Measurements from ENCODE around the gene KIF3B.
"Not testable (repeated sequence)": the region's sequence is repeated elsewhere in the genome, so short reads cannot be mapped to it uniquely, and the experiment has no call there.

KIF3B gene

DNA sequence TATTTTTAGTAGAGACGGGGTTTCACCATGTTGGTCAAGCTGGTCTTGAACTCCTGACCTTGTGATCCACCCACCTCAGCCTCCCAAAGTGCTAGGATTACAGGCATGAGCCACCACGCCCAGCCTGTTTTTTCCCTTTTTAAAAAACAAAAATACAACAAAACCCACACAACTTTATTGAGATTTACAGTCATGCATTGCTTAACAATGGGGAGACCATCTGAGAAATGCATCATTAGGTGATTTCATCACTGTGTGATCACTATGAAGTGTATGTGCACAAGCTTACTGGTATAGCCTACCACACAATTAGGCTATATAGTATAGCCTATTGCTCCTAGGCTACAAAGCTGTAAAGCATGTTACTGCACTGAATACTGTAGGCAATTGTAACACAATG, 63.6 kb downstream of the KIF3B start:
- H3K9ac ChIP-seq (ENCODE audit: low read length); H3K4me3 ChIP-seq (ENCODE audit: low read length); H3K9me3 ChIP-seq (ENCODE audit: control insufficient read depth, low read length); H3K27me3 ChIP-seq (ENCODE audit: control insufficient read depth, insufficient read depth, low read length); H3K36me3 ChIP-seq (ENCODE audit: control insufficient read depth, insufficient read depth, low read length): not testable (repeated sequence)
- H3K4me1 ChIP-seq (ENCODE audit: control insufficient read depth, insufficient read depth, low read length), result peaks cover 20% of the 10 kb centered on the region

DNA sequence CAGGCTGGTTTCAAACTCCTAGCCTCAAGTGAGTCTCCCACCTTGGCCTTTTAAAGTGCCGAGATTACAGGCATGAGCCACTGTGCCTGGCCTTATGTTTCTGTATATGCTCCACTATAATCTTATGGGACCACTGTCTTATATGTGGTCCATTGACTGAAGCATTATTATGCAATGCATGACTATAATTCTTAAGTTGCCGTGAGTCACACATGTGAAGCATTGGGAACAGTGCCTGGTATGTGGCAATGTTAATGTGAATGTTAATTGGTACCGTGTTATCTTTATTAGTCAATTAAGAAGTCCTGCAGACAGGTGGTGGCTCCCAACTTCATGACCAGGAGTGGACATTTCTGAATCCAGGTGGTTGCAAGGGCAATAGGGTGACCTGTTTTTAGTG, 66.0 kb downstream of the KIF3B start:
- Histone ChIP-seq H3K4me3 (ENCODE audit: low read length) (no peak overlapping the region), H3K9ac (ENCODE audit: low read length) (no peak overlapping the region)

DNA sequence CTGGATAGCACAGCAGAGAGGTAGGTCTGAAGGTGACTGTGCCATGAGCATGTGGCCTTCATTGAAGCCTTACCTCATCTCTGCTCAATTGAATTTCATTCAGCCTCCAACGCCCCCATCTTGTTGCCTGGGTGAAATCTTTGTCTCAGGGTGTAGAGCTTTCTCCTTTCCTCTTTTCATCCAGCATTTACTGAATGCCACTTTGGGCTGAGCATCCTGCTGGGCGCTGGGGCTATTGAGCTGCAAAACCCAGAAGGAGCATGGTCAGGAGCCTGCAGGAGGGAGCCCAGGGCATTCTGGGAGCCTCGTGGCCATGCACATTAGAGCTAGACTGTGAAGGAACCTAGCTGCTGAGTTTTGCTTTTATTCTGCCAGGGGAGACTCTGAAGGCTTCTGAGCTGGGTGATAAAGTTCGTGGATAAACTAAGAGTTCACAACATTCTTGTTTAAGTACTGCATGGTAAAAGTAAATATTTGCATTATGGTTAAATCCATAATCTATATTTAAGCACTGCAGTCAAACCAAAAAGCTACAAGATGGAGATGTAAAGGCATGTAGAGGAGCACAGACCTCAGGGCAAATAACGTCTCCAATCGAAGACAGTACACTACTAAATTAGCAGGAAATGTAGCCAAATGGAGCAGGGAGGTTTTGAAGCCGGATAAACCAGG, 67.5 kb downstream of the KIF3B start:
- no peak overlapping the region for H3K9ac ChIP-seq (ENCODE audit: low read length)
- H3K9me3 ChIP-seq (ENCODE audit: control insufficient read depth, low read length), result no peaks in the 10 kb centered on the region
- H3K27me3 ChIP-seq (ENCODE audit: control insufficient read depth, insufficient read depth, low read length), result no peaks in the 10 kb centered on the region
- H3K4me1 ChIP-seq (ENCODE audit: control insufficient read depth, insufficient read depth, low read length), result peaks cover 10% of the 10 kb centered on the region
- no peaks in the 10 kb centered on the region for H3K36me3 ChIP-seq (ENCODE audit: control insufficient read depth, insufficient read depth, low read length)
- no peak overlapping the region for H3K4me3 ChIP-seq (ENCODE audit: low read length)

More for the DNA sequence above, 66.0 kb downstream of the KIF3B start:
- Histone ChIP-seq H3K36me3 (ENCODE audit: control insufficient read depth, insufficient read depth, low read length) (no peaks in the 10 kb centered on the region), H3K4me1 (ENCODE audit: control insufficient read depth, insufficient read depth, low read length) (peaks cover 20% of the 10 kb centered on the region), H3K27me3 (ENCODE audit: control insufficient read depth, insufficient read depth, low read length) (no peaks in the 10 kb centered on the region), H3K9me3 (ENCODE audit: control insufficient read depth, low read length) (no peaks in the 10 kb centered on the region)

DNA sequence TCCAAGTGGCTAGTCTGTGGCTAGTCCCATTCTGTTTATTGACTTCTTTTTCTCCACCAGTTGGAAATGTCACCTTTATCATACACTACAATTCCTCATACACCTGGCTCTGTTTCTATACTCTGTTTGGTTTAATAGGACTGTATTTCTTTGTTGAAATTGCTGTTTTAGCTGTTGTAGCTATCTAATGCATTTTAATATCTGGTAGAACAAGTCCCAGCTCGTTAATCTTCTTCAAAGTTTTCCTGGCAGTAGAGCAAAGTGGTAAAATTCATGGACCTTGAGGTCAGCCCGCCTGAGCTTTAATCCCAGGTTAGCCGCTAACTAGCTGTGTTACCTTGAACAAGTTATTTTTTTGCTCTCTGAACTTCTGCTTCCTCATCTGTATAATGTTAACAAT, 70.8 kb downstream of the KIF3B start:
- no peak overlapping the region for H3K4me3 ChIP-seq (ENCODE audit: low read length)
- H3K27me3 ChIP-seq (ENCODE audit: control insufficient read depth, insufficient read depth, low read length), result no peaks in the 10 kb centered on the region
- H3K9ac ChIP-seq (ENCODE audit: low read length), result no peak overlapping the region
- H3K4me1 ChIP-seq (ENCODE audit: control insufficient read depth, insufficient read depth, low read length), result peaks cover 10% of the 10 kb centered on the region
- no peaks in the 10 kb centered on the region for H3K9me3 ChIP-seq (ENCODE audit: control insufficient read depth, low read length)
- H3K36me3 ChIP-seq (ENCODE audit: control insufficient read depth, insufficient read depth, low read length), result no peaks in the 10 kb centered on the region

DNA sequence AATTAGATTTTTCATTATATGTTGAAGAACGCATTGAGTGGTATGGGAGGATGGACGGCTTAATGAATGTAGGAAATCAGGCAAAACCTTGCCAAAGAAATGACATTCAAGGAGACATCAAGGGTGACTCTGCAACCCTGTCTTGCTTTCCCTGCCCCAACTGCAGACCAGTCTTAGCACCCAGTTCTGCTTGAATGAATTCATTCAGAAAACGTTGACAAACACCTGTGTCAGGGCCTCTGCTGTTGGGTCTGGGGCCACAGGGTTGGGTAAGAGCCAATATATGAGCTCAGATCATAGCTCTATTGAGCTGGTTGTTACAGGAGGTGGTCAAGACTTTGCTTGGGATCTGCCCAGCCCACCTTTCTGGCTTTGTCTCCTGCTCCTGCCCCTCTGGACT, 73.0 kb downstream of the KIF3B start:
- H3K4me3 ChIP-seq (ENCODE audit: low read length), result no peak overlapping the region
- H3K9me3 ChIP-seq (ENCODE audit: control insufficient read depth, low read length), result no peaks in the 10 kb centered on the region

DNA sequence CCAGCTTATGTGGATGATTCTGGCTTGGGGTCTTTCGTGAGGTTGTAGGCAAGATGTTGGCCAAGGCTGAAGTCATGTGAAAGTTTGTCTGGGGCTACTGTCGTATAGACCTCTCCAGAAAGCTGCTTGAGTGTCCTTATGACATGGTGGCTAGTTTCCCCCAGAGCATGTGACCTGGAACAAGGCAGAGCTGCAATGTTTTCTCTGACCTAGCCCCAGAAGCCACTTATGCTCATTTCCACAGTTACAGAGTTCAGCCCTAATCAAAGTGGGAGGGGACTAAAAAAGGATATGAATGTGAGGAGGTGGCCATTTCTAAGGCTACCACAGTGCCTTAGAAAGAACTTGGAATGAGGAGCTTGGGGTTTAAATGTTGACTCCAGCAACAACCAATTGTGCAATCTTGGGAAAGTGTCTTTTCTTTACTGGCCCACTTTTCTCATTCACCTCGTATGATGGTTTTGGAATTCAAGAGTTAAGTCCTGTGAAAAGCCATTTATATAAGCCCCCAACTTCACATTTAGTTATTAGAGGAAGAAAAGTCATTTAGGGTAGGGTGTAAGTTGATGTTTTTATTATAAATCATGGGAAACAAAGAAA, 74.8 kb downstream of the KIF3B start:
- Histone ChIP-seq H3K4me1 (ENCODE audit: control insufficient read depth, insufficient read depth, low read length) (peaks cover 8% of the 10 kb centered on the region), H3K9me3 (ENCODE audit: control insufficient read depth, low read length) (no peaks in the 10 kb centered on the region), H3K9ac (ENCODE audit: low read length) (no peak overlapping the region), H3K36me3 (ENCODE audit: control insufficient read depth, insufficient read depth, low read length) (no peaks in the 10 kb centered on the region), H3K27me3 (ENCODE audit: control insufficient read depth, insufficient read depth, low read length) (no peaks in the 10 kb centered on the region), H3K4me3 (ENCODE audit: low read length) (no peak overlapping the region)

More for the DNA sequence above, 73.0 kb downstream of the KIF3B start:
- Histone ChIP-seq H3K36me3 (ENCODE audit: control insufficient read depth, insufficient read depth, low read length) (no peaks in the 10 kb centered on the region), H3K9ac (ENCODE audit: low read length) (no peak overlapping the region), H3K4me1 (ENCODE audit: control insufficient read depth, insufficient read depth, low read length) (peaks cover under 1% of the 10 kb centered on the region), H3K27me3 (ENCODE audit: control insufficient read depth, insufficient read depth, low read length) (no peaks in the 10 kb centered on the region)

DNA sequence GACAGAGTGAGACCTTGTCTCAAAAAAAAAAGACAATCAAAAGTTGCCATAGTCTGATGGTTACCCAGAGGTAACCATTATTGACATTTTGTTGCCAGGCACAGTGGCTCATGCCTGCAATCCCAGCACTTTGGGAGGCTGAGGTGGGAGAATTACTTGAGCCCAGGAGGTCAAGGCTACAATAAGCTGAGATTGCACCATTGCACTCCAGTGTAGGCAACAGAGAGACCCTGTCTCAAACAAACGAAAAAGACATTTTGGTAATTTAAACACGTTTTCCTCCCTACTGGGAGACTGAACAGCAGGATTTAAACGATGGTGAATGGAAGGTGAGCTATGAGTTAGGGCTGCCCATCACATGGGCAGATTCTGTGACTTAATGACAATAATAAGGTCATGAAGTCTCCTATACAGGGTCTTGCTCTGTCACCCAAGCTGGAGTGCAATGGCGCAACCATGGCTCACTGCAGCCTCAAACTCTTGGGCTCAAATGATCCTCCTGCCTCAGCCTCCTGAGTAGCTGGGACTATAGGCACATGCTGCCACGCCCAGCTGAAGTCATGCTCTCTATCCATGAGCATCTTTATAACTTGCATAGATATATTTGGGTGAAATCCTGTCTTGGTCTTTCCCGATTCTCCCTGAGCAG, 76.5 kb downstream of the KIF3B start:
- H3K36me3 ChIP-seq (ENCODE audit: control insufficient read depth, insufficient read depth, low read length), result no peaks in the 10 kb centered on the region
- H3K4me1 ChIP-seq (ENCODE audit: control insufficient read depth, insufficient read depth, low read length), result peaks cover 9% of the 10 kb centered on the region
- H3K9ac ChIP-seq (ENCODE audit: low read length), result no peak overlapping the region
- H3K9me3 ChIP-seq (ENCODE audit: control insufficient read depth, low read length), result no peaks in the 10 kb centered on the region
- H3K27me3 ChIP-seq (ENCODE audit: control insufficient read depth, insufficient read depth, low read length), result no peaks in the 10 kb centered on the region
- no peak overlapping the region for H3K4me3 ChIP-seq (ENCODE audit: low read length)

DNA sequence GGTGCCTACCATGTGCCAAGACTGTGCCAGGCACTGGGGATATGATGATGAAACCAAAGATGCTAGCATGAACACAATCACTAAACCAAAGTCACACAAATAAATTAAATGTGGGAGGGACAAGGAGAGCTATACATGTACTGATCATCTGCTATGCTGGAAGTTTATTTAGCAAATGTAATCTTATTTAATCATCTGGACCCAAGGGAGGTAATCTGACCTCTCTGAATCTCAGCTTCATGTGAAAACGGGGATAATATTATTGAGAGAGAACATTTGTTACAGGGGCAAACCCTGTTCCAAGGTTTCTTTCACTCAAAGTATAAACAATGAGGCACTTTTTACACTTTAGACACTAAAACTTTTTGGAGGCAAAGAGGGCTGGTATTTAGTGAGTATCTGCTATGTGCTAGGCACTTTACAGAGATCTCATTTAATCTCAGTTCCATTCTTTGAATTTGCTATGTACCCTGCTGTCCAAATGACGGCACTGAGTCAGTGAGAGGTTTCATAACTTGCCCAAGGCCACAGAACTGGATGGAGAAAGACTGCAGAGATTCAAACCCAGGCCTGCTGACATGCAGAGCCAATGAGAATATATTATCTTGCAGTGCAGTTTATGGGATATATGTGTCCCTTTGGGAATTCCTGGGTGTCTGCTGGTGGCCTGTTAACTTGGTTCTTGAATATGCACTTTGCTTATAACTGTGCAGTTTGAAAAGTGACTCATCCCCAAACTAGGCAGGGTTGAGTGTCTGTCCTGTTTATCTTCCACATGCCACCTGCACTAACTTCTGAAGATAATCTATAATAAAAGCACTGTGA, 77.4 kb downstream of the KIF3B start:
- H3K27me3 ChIP-seq (ENCODE audit: control insufficient read depth, insufficient read depth, low read length), result no peaks in the 10 kb centered on the region
- peaks cover 9% of the 10 kb centered on the region for H3K4me1 ChIP-seq (ENCODE audit: control insufficient read depth, insufficient read depth, low read length)
- no peak overlapping the region for H3K9ac ChIP-seq (ENCODE audit: low read length)
- no peaks in the 10 kb centered on the region for H3K36me3 ChIP-seq (ENCODE audit: control insufficient read depth, insufficient read depth, low read length)
- H3K9me3 ChIP-seq (ENCODE audit: control insufficient read depth, low read length), result no peaks in the 10 kb centered on the region
- H3K4me3 ChIP-seq (ENCODE audit: low read length), result no peak overlapping the region

DNA sequence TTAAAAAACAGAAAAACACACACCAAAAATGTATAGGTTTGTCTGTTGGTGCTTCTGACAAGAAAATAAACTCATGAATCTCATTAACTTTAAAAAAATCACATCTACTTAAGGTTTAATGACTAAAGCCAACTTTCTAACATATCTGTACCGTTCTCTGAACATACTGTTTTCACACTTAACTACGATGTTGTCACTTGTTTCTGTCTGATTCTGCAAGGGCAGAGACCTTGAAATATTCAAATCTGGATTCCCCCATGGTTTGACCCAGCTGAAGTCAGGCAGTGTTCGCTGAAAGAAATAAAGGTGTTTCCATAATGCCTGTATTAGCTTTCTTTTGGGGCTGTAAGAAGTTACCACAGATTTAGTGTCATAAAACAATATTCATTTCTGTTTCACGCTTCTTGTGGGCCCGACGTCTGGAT, 78.0 kb downstream of the KIF3B start:
- Histone ChIP-seq H3K9ac (ENCODE audit: low read length) (no peak overlapping the region), H3K4me1 (ENCODE audit: control insufficient read depth, insufficient read depth, low read length) (peaks cover 9% of the 10 kb centered on the region), H3K9me3 (ENCODE audit: control insufficient read depth, low read length) (no peaks in the 10 kb centered on the region), H3K4me3 (ENCODE audit: low read length) (no peak overlapping the region), H3K36me3 (ENCODE audit: control insufficient read depth, insufficient read depth, low read length) (no peaks in the 10 kb centered on the region), H3K27me3 (ENCODE audit: control insufficient read depth, insufficient read depth, low read length) (no peaks in the 10 kb centered on the region)

DNA sequence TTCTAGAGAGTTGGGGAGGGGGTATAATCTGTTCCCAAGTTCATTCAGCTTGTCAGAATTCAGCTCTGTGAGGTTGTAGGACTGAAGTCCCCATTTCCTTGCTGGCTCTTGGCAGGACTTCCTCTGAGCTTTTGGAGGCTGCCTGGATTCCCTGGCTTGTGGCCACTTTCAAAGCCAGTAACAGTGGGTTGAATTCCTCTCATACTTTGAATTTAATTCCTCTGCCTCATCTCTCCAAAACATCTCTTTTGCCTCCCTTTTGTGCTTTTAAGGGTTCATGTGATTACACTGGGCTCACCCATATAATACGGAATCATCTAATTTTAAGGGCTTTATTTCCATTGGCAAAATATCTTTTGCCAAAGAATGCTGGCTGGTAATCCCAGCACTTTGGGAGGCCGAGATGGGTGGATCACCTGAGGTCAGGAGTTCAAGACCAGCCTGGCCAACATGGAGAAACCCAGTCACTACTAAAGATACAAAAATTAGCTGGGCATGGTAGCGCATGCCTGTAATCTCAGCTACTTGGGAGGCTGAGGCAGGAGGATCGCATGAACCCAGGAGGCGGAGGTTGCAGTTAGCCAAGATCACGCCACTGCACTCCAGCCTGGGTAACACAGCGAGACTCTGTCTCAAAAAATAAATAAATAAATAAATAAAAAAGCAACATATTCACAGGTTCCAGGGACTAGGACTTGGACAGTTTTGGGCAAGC, 78.6 kb downstream of the KIF3B start:
- not testable (repeated sequence) for H3K4me3 ChIP-seq (ENCODE audit: low read length); H3K36me3 ChIP-seq (ENCODE audit: control insufficient read depth, insufficient read depth, low read length); H3K4me1 ChIP-seq (ENCODE audit: control insufficient read depth, insufficient read depth, low read length); H3K27me3 ChIP-seq (ENCODE audit: control insufficient read depth, insufficient read depth, low read length); H3K9me3 ChIP-seq (ENCODE audit: control insufficient read depth, low read length); H3K9ac ChIP-seq (ENCODE audit: low read length)

DNA sequence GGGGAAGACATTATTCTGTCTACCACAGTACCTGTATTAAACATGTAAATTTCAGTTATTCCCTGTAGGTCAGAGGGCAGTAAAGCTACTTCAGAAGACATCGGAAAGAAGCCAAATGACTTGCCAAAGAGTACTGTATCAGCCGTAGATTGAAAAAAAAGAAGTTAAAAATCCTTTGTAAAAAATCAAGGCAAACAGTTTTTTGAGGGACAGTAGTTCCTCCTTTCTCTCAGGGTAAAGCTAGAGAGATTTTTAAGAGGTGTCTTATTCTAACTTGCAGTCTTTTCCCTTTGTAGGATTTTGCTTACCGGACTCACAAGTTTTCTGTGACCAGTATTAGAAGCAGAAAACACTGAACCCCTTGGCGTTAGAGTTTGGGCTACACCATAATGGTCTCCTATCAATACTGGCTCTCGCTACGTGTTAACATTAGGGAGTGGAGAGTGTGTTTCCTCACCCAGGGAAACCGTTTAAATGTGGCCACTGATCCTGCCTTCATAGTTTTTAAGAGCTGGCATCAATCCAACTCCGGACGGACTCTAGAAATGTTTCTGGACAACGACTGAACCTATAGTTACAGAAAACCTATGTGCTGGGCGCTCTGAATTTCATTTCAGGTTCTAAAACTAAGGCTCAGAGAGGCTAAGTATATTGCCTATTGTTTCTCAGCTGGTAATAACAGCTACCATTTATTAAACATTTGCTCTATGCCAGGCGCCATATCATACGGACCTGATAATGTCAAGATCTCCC, 79.3 kb downstream of the KIF3B start:
- Histone ChIP-seq H3K9me3 (ENCODE audit: control insufficient read depth, low read length) (no peaks in the 10 kb centered on the region), H3K36me3 (ENCODE audit: control insufficient read depth, insufficient read depth, low read length) (no peaks in the 10 kb centered on the region), H3K4me3 (ENCODE audit: low read length) (peak overlapping the region; percentile 89), H3K4me1 (ENCODE audit: control insufficient read depth, insufficient read depth, low read length) (peaks cover 9% of the 10 kb centered on the region), H3K9ac (ENCODE audit: low read length) (peak overlapping the region; percentile 82), H3K27me3 (ENCODE audit: control insufficient read depth, insufficient read depth, low read length) (no peaks in the 10 kb centered on the region)

Data from mucosa of stomach (tissue), 1 donor.